HEK293 (cell line): Measurements from ENCODE around the gene RASSF5.
A peak's percentile ranks its signal among the peaks of the same experiment; 100 is the strongest.

ENCODE experiments used
- CTCF ChIA-PET: fragments of 350-600 bp; formaldehyde crosslinking; extraction: SDS; loops from one replicate; lab custom pipeline; 2021; ENCODE audit warnings: antibody characterized with exemption; lab: Yijun Ruan, JAX
- POLR2A ChIA-PET: fragments of 300-600 bp; formaldehyde crosslinking; extraction: SDS; loops from one replicate; lab custom pipeline; 2020; ENCODE audit warnings: antibody characterized with exemption, inconsistent platforms; lab: Yijun Ruan, JAX
- H3K27ac ChIP-seq: fragments of 200-500 bp; sonication (Bioruptor generic); 2 replicates; pipeline ENCODE4 v1.5.1; 2014; ENCODE audit warnings: low read depth, low read length, control low read depth, inconsistent platforms; ENCODE audit errors: extremely low read depth
- H3K36me3 ChIP-seq, 2 experiments: fragments of 200-500 bp in 1 of 2; sonication (Bioruptor generic) in 1 of 2; 1 replicate in 1 of 2; 2 replicates in 1 of 2; pipeline ENCODE4 v1.5.1; 2014 to 2017; ENCODE audit warnings: inconsistent platforms in 2 of 2, low read length in 2 of 2; ENCODE audit not compliant: control insufficient read depth in 2 of 2, insufficient read depth in 1 of 2
- H3K4me1 ChIP-seq: fragments of 200-500 bp; sonication (Bioruptor generic); 2 replicates; pipeline ENCODE4 v1.5.1; 2014; ENCODE audit warnings: mild to moderate bottlenecking, low read length, inconsistent platforms; ENCODE audit not compliant: control insufficient read depth, insufficient read depth
- H3K4me3 ChIP-seq: 2 replicates; pipeline ENCODE4 v1.5.1; 2011; ENCODE audit warnings: low read depth, mild to moderate bottlenecking, control low read depth, low read length, moderate library complexity
- H3K9me3 ChIP-seq: fragments of 200-500 bp; sonication (Bioruptor generic); 2 replicates; pipeline ENCODE4 v1.5.1; 2014; ENCODE audit warnings: low read depth, low read length, inconsistent platforms; ENCODE audit not compliant: control insufficient read depth, insufficient read depth
- BCL11A ChIP-seq: fragments of 450-650 bp; formaldehyde crosslinking; IDR thresholded peaks from 2 replicates; pipeline ENCODE4 v1.5.1; 2016; ENCODE audit warnings: low read depth, missing biosample characterization, missing genetic modification characterization
- GLIS1 ChIP-seq: fragments of 450-650 bp; formaldehyde crosslinking; IDR thresholded peaks from 2 replicates; pipeline ENCODE4 v1.5.1; 2016; ENCODE audit warnings: missing biosample characterization, missing genetic modification characterization
- ZBTB1 ChIP-seq: fragments of 450-650 bp; formaldehyde crosslinking; IDR thresholded peaks from 2 replicates; pipeline ENCODE4 v1.5.1; 2016; ENCODE audit warnings: missing biosample characterization, missing genetic modification characterization
- ZBTB17 ChIP-seq: fragments of 450-650 bp; formaldehyde crosslinking; IDR thresholded peaks from 2 replicates; pipeline ENCODE4 v1.5.1; 2016; ENCODE audit warnings: missing biosample characterization, missing genetic modification characterization
- ZFHX2 ChIP-seq: fragments of 450-650 bp; formaldehyde crosslinking; conservative IDR thresholded peaks from 2 replicates; pipeline ENCODE4 v1.5.1; 2016; ENCODE audit warnings: missing biosample characterization, missing genetic modification characterization
- ZFP37 ChIP-seq: fragments of 450-650 bp; formaldehyde crosslinking; IDR thresholded peaks from 2 replicates; pipeline ENCODE4 v1.5.1; 2016; ENCODE audit warnings: missing biosample characterization, missing genetic modification characterization
- ZFP69B ChIP-seq: fragments of 450-650 bp; formaldehyde crosslinking; IDR thresholded peaks from 2 replicates; pipeline ENCODE4 v1.5.1; 2016; ENCODE audit warnings: missing biosample characterization, missing genetic modification characterization
- ZIC2 ChIP-seq: fragments of 450-650 bp; formaldehyde crosslinking; IDR thresholded peaks from 2 replicates; pipeline ENCODE4 v1.5.1; 2016; ENCODE audit warnings: missing biosample characterization, missing genetic modification characterization
- ZNF155 ChIP-seq: fragments of 450-650 bp; formaldehyde crosslinking; IDR thresholded peaks from 2 replicates; pipeline ENCODE4 v1.5.1; 2016; ENCODE audit warnings: missing biosample characterization, missing genetic modification characterization
- ZNF202 ChIP-seq: fragments of 450-650 bp; formaldehyde crosslinking; IDR thresholded peaks from 2 replicates; pipeline ENCODE4 v1.5.1; 2016; ENCODE audit warnings: missing biosample characterization, missing genetic modification characterization, borderline replicate concordance
- ZNF324 ChIP-seq: fragments of 450-650 bp; formaldehyde crosslinking; IDR thresholded peaks from 2 replicates; pipeline ENCODE4 v1.5.1; 2016; ENCODE audit warnings: missing biosample characterization, missing genetic modification characterization
- ZNF335 ChIP-seq: fragments of 450-650 bp; formaldehyde crosslinking; conservative IDR thresholded peaks from 2 replicates; pipeline ENCODE4 v1.5.1; 2016; ENCODE audit warnings: missing biosample characterization, missing genetic modification characterization
- ZNF561 ChIP-seq: fragments of 450-650 bp; IDR thresholded peaks from 2 replicates; pipeline ENCODE4 v1.5.1; 2018; ENCODE audit warnings: missing biosample characterization, missing genetic modification characterization, borderline replicate concordance
- ZNF585B ChIP-seq: fragments of 450-650 bp; formaldehyde crosslinking; IDR thresholded peaks from 2 replicates; pipeline ENCODE4 v1.5.1; 2016; ENCODE audit warnings: missing biosample characterization, missing genetic modification characterization
- ZNF645 ChIP-seq: fragments of 450-650 bp; formaldehyde crosslinking; IDR thresholded peaks from 2 replicates; pipeline ENCODE4; 2016; ENCODE audit warnings: missing biosample characterization, missing genetic modification characterization
- ZNF76 ChIP-seq: fragments of 450-650 bp; formaldehyde crosslinking; IDR thresholded peaks from 2 replicates; pipeline ENCODE4; 2016; ENCODE audit warnings: low read depth, missing biosample characterization, missing genetic modification characterization, borderline replicate concordance
- ZXDB ChIP-seq: fragments of 450-650 bp; formaldehyde crosslinking; IDR thresholded peaks from 2 replicates; pipeline ENCODE4 v1.5.1; 2016; ENCODE audit warnings: missing biosample characterization, missing genetic modification characterization
- TF ChIP-seq, protein P1 (sequence below): fragments of 450-650 bp; formaldehyde crosslinking; IDR thresholded peaks from 2 replicates; pipeline ENCODE4 v1.5.1; 2016; ENCODE audit warnings: missing biosample characterization, missing genetic modification characterization

Gene RASSF5

DNA sequence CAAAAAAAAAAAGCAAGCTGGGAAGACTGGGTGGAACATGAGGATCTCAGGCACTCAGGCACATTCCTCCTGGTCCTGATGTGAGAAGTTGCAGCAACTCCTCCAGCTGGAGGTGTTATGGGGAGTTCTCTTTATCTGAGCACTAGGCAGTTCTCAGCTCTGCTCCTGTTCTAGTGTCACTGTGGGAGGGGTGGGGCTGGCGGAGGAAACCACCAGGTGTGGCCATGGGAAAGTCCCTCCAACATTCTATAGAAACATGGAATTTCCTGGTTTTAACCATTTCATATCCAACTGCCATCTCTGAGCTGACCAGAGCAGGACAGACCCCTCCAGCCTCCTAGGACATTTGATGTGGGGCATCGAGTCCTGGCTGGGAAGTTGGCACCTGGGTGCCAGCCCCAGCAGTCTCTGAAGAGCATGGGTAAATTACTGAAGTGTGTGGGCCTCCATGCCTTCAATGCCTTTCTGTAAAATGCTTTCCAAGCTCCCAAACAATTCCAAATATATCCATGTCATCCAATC lies 37.9 kb upstream of the RASSF5 start:
- Histone ChIP-seq H3K27ac (no peak overlapping the region), H3K4me3 (no peak overlapping the region), H3K36me3 (peaks cover 0 to 3% of the 10 kb centered on the region in 2 experiments; a peak in 1 of 3 replicates)
- TF ChIP-seq ZFHX2 (tag by site-specific recombination): 0 out of 2 replicates have a peak, but pooled peaks have one; percentile 13
- no peak for TF ChIP-seq ZFP37
- TF ChIP-seq, all 188 proteins: peak for 1
- CTCF ChIA-PET: interaction anchor here (0.7 to 2.2 kb wide), 4 partner anchors 10 to 68 kb away, joined by 3 to 26 read pairs (median 3); no protein-coding TSS in a partner anchor
- Histone ChIP-seq H3K9me3 (no peaks in the 10 kb centered on the region), H3K4me1 (0 out of 2 replicates have a peak, but pooled peaks cover 2% of the 10 kb centered on the region)
- POLR2A ChIA-PET: interaction anchor here (0.6 kb wide), 1 partner anchor 192 kb away, joined by 4 read pairs; no protein-coding TSS in a partner anchor

DNA sequence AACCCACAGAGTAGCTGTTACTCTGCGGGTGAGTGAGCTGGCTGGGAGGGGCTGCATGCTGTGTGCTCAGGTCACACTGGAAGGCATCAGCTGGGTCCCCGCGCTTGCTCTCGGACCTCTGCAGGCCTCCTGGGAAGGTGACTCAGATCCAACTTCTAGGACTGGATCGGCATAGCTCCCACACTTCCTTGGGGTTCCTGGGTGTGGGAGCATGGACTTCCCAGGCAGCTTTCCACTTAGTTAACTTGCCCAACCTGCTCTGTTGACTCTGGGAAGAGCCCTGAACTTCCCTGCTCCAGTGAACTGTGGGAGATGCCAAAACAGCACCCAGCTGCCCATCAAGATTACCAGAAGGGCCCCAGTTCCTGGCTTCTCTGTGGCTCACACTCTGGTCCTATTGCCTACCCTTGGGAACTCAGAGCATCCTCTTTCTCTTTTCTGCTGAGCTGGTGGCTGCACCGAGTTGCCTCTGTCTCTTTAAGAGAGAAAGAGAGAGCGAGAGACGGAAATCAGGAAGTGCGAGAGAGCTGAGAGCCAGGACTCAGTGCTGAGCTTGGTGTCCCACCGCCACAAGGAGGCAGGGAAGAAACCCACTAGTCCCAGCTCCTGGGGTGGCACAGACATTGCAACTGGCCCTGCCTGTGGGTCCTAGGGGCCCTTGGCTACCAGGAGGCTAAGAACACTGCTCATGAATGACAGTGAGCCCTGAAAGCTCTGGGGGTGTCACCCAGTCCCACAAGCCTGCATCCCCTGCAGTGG lies 37.2 kb upstream of the RASSF5 start, which contains the start of gene IKBKE:
Gene IKBKE (plus strand): TSS at position 544 of the 759 bp plus-strand sequence. CDS start 2,752 bp downstream, outside the sequence.
- Histone ChIP-seq H3K27ac (no peak within 1 kb of the TSS), H3K4me1 (0 out of 2 replicates have a peak, but pooled peaks cover 2% of the 10 kb centered on the region), H3K4me3 (peak within 1 kb of the TSS; percentile 56), H3K36me3 (peaks cover 0 to 6% of the 10 kb centered on the region in 2 experiments; a peak in 1 of 3 replicates), H3K9me3 (no peaks in the 10 kb centered on the region)
- ChIA-PET POLR2A (interaction anchor here (0.6 to 1.0 kb wide), 4 partner anchors 9 to 1381 kb away, joined by 3 to 8 read pairs (median 5); no protein-coding TSS in a partner anchor), CTCF (interaction anchor here (0.8 to 2.2 kb wide), 6 partner anchors 8 to 378 kb away, joined by 3 to 26 read pairs (median 4); no protein-coding TSS in a partner anchor)
- TF ChIP-seq ZFP69B (tag by site-specific recombination) (no peak), GLIS1 (peak; percentile 38; the same call in 1 of the 2 replicates), ZNF155 (tag by site-specific recombination) (no peak), ZNF561 (tag by site-specific recombination) (0 out of 2 replicates have a peak, but pooled peaks have one; percentile 23), ZNF202 (tag by site-specific recombination) (no peak), ZIC2 (tag by site-specific recombination) (peak; percentile 58), ZBTB17 (tag by site-specific recombination) (peak; percentile 81), ZNF335 (tag by site-specific recombination) (peak; percentile 72), ZXDB (tag by site-specific recombination) (no peak), ZNF324 (no peak), ZNF645 (no peak), ZFP37 (no peak), ZNF76 (tag by site-specific recombination) (peak; percentile 80; the same call in 1 of the 2 replicates), BCL11A (no peak), ZNF585B (tag by site-specific recombination) (no peak), ZBTB1 (no peak)
- TF ChIP-seq, protein P1, sequence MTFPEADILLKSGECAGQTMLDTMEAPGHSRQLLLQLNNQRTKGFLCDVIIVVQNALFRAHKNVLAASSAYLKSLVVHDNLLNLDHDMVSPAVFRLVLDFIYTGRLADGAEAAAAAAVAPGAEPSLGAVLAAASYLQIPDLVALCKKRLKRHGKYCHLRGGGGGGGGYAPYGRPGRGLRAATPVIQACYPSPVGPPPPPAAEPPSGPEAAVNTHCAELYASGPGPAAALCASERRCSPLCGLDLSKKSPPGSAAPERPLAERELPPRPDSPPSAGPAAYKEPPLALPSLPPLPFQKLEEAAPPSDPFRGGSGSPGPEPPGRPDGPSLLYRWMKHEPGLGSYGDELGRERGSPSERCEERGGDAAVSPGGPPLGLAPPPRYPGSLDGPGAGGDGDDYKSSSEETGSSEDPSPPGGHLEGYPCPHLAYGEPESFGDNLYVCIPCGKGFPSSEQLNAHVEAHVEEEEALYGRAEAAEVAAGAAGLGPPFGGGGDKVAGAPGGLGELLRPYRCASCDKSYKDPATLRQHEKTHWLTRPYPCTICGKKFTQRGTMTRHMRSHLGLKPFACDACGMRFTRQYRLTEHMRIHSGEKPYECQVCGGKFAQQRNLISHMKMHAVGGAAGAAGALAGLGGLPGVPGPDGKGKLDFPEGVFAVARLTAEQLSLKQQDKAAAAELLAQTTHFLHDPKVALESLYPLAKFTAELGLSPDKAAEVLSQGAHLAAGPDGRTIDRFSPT: no peak
